Tibial artery (tissue), 4 donors: Measurements from ENCODE around the gene CBLC.
A peak's percentile ranks its signal among the peaks of the same experiment; 100 is the strongest.

ENCODE experiments used
- DNase-seq, 2 donors: peaks; one replicate each; pipeline ENCODE4 v3.0.0-alpha.2; 2019
- H3K27ac ChIP-seq, 2 donors: fragments of 200-600 bp; sonication (generic) in 1 of 2; 1 replicate in 1 of 2; 2 replicates in 1 of 2; pipeline ENCODE4 v1.5.1; 2018 to 2019; ENCODE audit warnings: mild to moderate bottlenecking in 1 of 2
- H3K27me3 ChIP-seq, 2 donors: fragments of 200-600 bp; sonication (generic) in 1 of 2; one replicate each; pipeline versions ENCODE4 v1.5.1 to v1.6.0; 2016 to 2019
- H3K36me3 ChIP-seq, 3 donors: fragments of 200-600 bp; sonication (generic) in 2 of 3; one replicate each; pipeline ENCODE4 v1.5.1; 2016 to 2019; ENCODE audit warnings: mild to moderate bottlenecking in 2 of 3
- H3K4me1 ChIP-seq, 4 donors: fragments of 200-600 bp; sonication (generic) in 2 of 4; 1 replicate in 3 of 4; 2 replicates in 1 of 4; pipeline ENCODE4 v1.5.1; 2016 to 2019
- H3K4me3 ChIP-seq, 2 donors: fragments of 200-600 bp; sonication (generic) in 1 of 2; 1 replicate in 1 of 2; 2 replicates in 1 of 2; pipeline ENCODE4 v1.5.1; 2018 to 2019; ENCODE audit warnings: mild to moderate bottlenecking in 2 of 2
- H3K9me3 ChIP-seq, 3 donors: fragments of 200-600 bp; sonication (generic) in 1 of 3; one replicate each; pipeline ENCODE4 v1.5.1; 2016 to 2019
- CTCF ChIP-seq, 2 experiments: fragments of 200-600 bp in 1 of 2; fragments of 450-650 bp in 1 of 2; IDR thresholded peaks; one replicate each; pipeline ENCODE4 v1.5.1; 2017 to 2019; ENCODE audit warnings: antibody characterized with exemption in 2 of 2, mild to moderate bottlenecking in 1 of 2, moderate library complexity in 1 of 2
- intact Hi-C: fragments of 100-400 bp; cut with DNase I; formaldehyde crosslinking; loops from one replicate; pipeline ENCODE4 v1.15.0; 2023; ENCODE audit warnings: low total_unique reads

The CBLC gene

GRCh38 chr19:44747739-44748425, 29.8 kb upstream of the CBLC start:
- TF ChIP-seq CTCF (IDR thresholded peaks at IDR 0.05), result no peak
- intact Hi-C loops, result no loop called here
- peak; percentile 73 to 87 for DNase-seq

GRCh38 chr19:44748426-44749254, 29.1 kb upstream of the CBLC start, which contains the start of gene BCL3:
Gene BCL3, plus strand, starts transcription at chr19:44748708. Its CDS starts 83 bp downstream, at chr19:44748791.
- peaks cover under 1 to 77% (median 68%) of the 10 kb centered on the region in 4 donors for H3K4me1 ChIP-seq
- intact Hi-C loops, result no loop called here
- peak; percentile 56 to 85 for DNase-seq
- peak within 1 kb of the TSS; percentile 77 to 82 for H3K27ac ChIP-seq
- no peak for TF ChIP-seq CTCF (IDR thresholded peaks at IDR 0.05)
- no peaks in the 10 kb centered on the region for H3K27me3 ChIP-seq
- H3K9me3 ChIP-seq, result no peaks in the 10 kb centered on the region
- H3K36me3 ChIP-seq, result peaks cover 0 to 9% (median 0%) of the 10 kb centered on the region in 3 donors
- peak within 1 kb of the TSS; percentile 59 to 64 for H3K4me3 ChIP-seq

More at GRCh38 chr19:44747739-44748425, 29.8 kb upstream of the CBLC start:
- Histone ChIP-seq H3K4me1 (peaks cover 0 to 73% (median 65%) of the 10 kb centered on the region in 4 donors), H3K36me3 (peaks cover 0 to 9% (median 0%) of the 10 kb centered on the region in 3 donors), H3K9me3 (no peaks in the 10 kb centered on the region), H3K27ac (peak overlapping the region; percentile 77 to 82), H3K27me3 (no peaks in the 10 kb centered on the region), H3K4me3 (peak overlapping the region; percentile 59 to 64)

GRCh38 chr19:44749292-44749691, 28.4 kb upstream of the CBLC start:
- no peaks in the 10 kb centered on the region for H3K27me3 ChIP-seq
- H3K4me3 ChIP-seq, result peak overlapping the region; percentile 59 to 64
- TF ChIP-seq CTCF (IDR thresholded peaks at IDR 0.05), result no peak
- no peak for DNase-seq
- H3K27ac ChIP-seq, result peak overlapping the region; percentile 77 to 82
- peaks cover 0 to 9% (median 0%) of the 10 kb centered on the region in 3 donors for H3K36me3 ChIP-seq
- intact Hi-C loops, result no loop called here
- no peaks in the 10 kb centered on the region for H3K9me3 ChIP-seq
- H3K4me1 ChIP-seq, result peaks cover 5 to 83% (median 73%) of the 10 kb centered on the region in 4 donors

GRCh38 chr19:44749994-44750393, 27.7 kb upstream of the CBLC start:
- Histone ChIP-seq H3K27ac (peak overlapping the region; percentile 77 to 82), H3K4me3 (peak overlapping the region; percentile 59 to 64), H3K27me3 (no peaks in the 10 kb centered on the region), H3K4me1 (peaks cover 5 to 84% (median 77%) of the 10 kb centered on the region in 4 donors), H3K36me3 (peaks cover 0 to 9% (median 0%) of the 10 kb centered on the region in 3 donors), H3K9me3 (no peaks in the 10 kb centered on the region)
- no peak for DNase-seq
- intact Hi-C loops, result no loop called here
- TF ChIP-seq CTCF (IDR thresholded peaks at IDR 0.05), result no peak

GRCh38 chr19:44752123-44752815, 25.4 kb upstream of the CBLC start:
- H3K9me3 ChIP-seq, result no peaks in the 10 kb centered on the region
- H3K4me3 ChIP-seq, result peak overlapping the region in 1 of 2 donors; percentile 49
- TF ChIP-seq CTCF (IDR thresholded peaks at IDR 0.05), result no peak
- no peaks in the 10 kb centered on the region for H3K27me3 ChIP-seq
- peak overlapping the region in 1 of 2 donors; percentile 5 for H3K27ac ChIP-seq
- peaks cover 0 to 18% (median 0%) of the 10 kb centered on the region in 3 donors for H3K36me3 ChIP-seq
- H3K4me1 ChIP-seq, result peaks cover 5 to 86% (median 83%) of the 10 kb centered on the region in 4 donors
- no peak for DNase-seq
- intact Hi-C loops, result no loop called here
